ENCODE measurements around the gene PSMB3. TPM values are rescaled to one million over a fixed set of nuclear protein-coding genes. Genes with fewer than 3 reads are reported as not detected.

Gene PSMB3
- total RNA-seq, 1 donor from 2014 or later, result 358 TPM

GRCh38 chr17:38733982-38734973, 18.3 kb upstream of the PSMB3 start:
- Mint-ChIP-seq H3K4me3 (peak overlapping the region; percentile 23), H3K4me1 (peaks cover 46% of the 10 kb centered on the region), H3K9me3 (no peaks in the 10 kb centered on the region), H3K27ac (peak overlapping the region; percentile 83), H3K36me3 (ENCODE audit: low read depth) (peaks cover 21% of the 10 kb centered on the region), H3K27me3 (no peaks in the 10 kb centered on the region)
- peak; percentile 74 for DNase-seq
- intact Hi-C loops (cut with micrococcal nuclease), result loop anchor here (10.0 kb wide), 1 partner anchor 179 kb away; no protein-coding TSS in a partner anchor

- H3K36me3 Mint-ChIP-seq (ENCODE audit: low read depth), result peaks cover 18% of the 10 kb centered on the region
- no peaks in the 10 kb centered on the region for H3K27me3 Mint-ChIP-seq
- no peak overlapping the region for H3K4me3 Mint-ChIP-seq
- DNase-seq, result peak; percentile 91
- peak overlapping the region; percentile 34 for H3K27ac Mint-ChIP-seq
- no peaks in the 10 kb centered on the region for H3K9me3 Mint-ChIP-seq
- peaks cover 43% of the 10 kb centered on the region for H3K4me1 Mint-ChIP-seq
- intact Hi-C loops (cut with micrococcal nuclease), result loop anchor here (1.0 to 10.0 kb wide), 2 partner anchors 58 to 181 kb away; no protein-coding TSS in a partner anchor
These were observed 17.2 kb upstream of the PSMB3 start for GRCh38 chr17:38735161-38735997.

- H3K27me3 Mint-ChIP-seq, result no peaks in the 10 kb centered on the region
- peaks cover 2% of the 10 kb centered on the region for H3K36me3 Mint-ChIP-seq (ENCODE audit: low read depth)
- intact Hi-C loops (cut with micrococcal nuclease), result loop anchor here (10.0 kb wide), 1 partner anchor 183 kb away; no protein-coding TSS in a partner anchor
- no peak for DNase-seq
- H3K4me3 Mint-ChIP-seq, result no peak overlapping the region
- H3K27ac Mint-ChIP-seq, result no peak overlapping the region
- no peaks in the 10 kb centered on the region for H3K9me3 Mint-ChIP-seq
- peaks cover 29% of the 10 kb centered on the region for H3K4me1 Mint-ChIP-seq
These were observed 14.4 kb upstream of the PSMB3 start for GRCh38 chr17:38738007-38738662.

GRCh38 chr17:38738686-38739085, 13.9 kb upstream of the PSMB3 start:
- Mint-ChIP-seq H3K36me3 (ENCODE audit: low read depth) (peaks cover 2% of the 10 kb centered on the region), H3K4me1 (peaks cover 31% of the 10 kb centered on the region), H3K27ac (no peak overlapping the region), H3K4me3 (no peak overlapping the region), H3K27me3 (no peaks in the 10 kb centered on the region), H3K9me3 (no peaks in the 10 kb centered on the region)
- DNase-seq, result no peak
- intact Hi-C loops (cut with micrococcal nuclease), result loop anchor here (10.0 kb wide), 1 partner anchor 184 kb away; no protein-coding TSS in a partner anchor

- intact Hi-C loops (cut with micrococcal nuclease), result loop anchor here (10.0 kb wide), 1 partner anchor 185 kb away; no protein-coding TSS in a partner anchor
- H3K9me3 Mint-ChIP-seq, result no peaks in the 10 kb centered on the region
- H3K36me3 Mint-ChIP-seq (ENCODE audit: low read depth), result peaks cover 2% of the 10 kb centered on the region
- no peak overlapping the region for H3K27ac Mint-ChIP-seq
- H3K4me3 Mint-ChIP-seq, result no peak overlapping the region
- H3K4me1 Mint-ChIP-seq, result peaks cover 25% of the 10 kb centered on the region
- no peak for DNase-seq
- no peaks in the 10 kb centered on the region for H3K27me3 Mint-ChIP-seq
These were observed 13.2 kb upstream of the PSMB3 start for GRCh38 chr17:38739305-38739704.

- Mint-ChIP-seq H3K36me3 (ENCODE audit: low read depth) (no peaks in the 10 kb centered on the region), H3K4me1 (peaks cover 19% of the 10 kb centered on the region), H3K4me3 (no peak overlapping the region), H3K27ac (no peak overlapping the region), H3K27me3 (no peaks in the 10 kb centered on the region), H3K9me3 (no peaks in the 10 kb centered on the region)
- no peak for DNase-seq
- intact Hi-C loops (cut with micrococcal nuclease), result no loop called here
These were observed 12.5 kb upstream of the PSMB3 start for GRCh38 chr17:38740044-38740443.

GRCh38 chr17:38740806-38741205, 11.7 kb upstream of the PSMB3 start:
- Mint-ChIP-seq H3K36me3 (ENCODE audit: low read depth) (no peaks in the 10 kb centered on the region), H3K4me3 (no peak overlapping the region), H3K9me3 (no peaks in the 10 kb centered on the region), H3K27ac (no peak overlapping the region), H3K27me3 (peaks cover under 1% of the 10 kb centered on the region), H3K4me1 (peaks cover 14% of the 10 kb centered on the region)
- intact Hi-C loops (cut with micrococcal nuclease), result no loop called here
- DNase-seq, result no peak

GRCh38 chr17:38741461-38741860, 11.1 kb upstream of the PSMB3 start:
- Mint-ChIP-seq H3K4me1 (peaks cover 20% of the 10 kb centered on the region), H3K9me3 (no peaks in the 10 kb centered on the region), H3K36me3 (ENCODE audit: low read depth) (no peaks in the 10 kb centered on the region), H3K4me3 (no peak overlapping the region), H3K27me3 (peaks cover 7% of the 10 kb centered on the region), H3K27ac (no peak overlapping the region)
- intact Hi-C loops (cut with micrococcal nuclease), result no loop called here
- no peak for DNase-seq

GRCh38 chr17:38741921-38742410, 10.6 kb upstream of the PSMB3 start:
- peaks cover 12% of the 10 kb centered on the region for H3K27me3 Mint-ChIP-seq
- peaks cover 25% of the 10 kb centered on the region for H3K4me1 Mint-ChIP-seq
- H3K36me3 Mint-ChIP-seq (ENCODE audit: low read depth), result no peaks in the 10 kb centered on the region
- no peak overlapping the region for H3K4me3 Mint-ChIP-seq
- no peak overlapping the region for H3K27ac Mint-ChIP-seq
- no peaks in the 10 kb centered on the region for H3K9me3 Mint-ChIP-seq
- DNase-seq, result no peak
- intact Hi-C loops (cut with micrococcal nuclease), result no loop called here

- Mint-ChIP-seq H3K36me3 (ENCODE audit: low read depth) (no peaks in the 10 kb centered on the region), H3K27me3 (peaks cover 12% of the 10 kb centered on the region), H3K4me1 (peaks cover 25% of the 10 kb centered on the region), H3K9me3 (no peaks in the 10 kb centered on the region), H3K27ac (peak overlapping the region; percentile 5), H3K4me3 (no peak overlapping the region)
- DNase-seq, result peak; percentile 72
- intact Hi-C loops (cut with micrococcal nuclease), result no loop called here
These were observed 9.9 kb upstream of the PSMB3 start for GRCh38 chr17:38742411-38743308.

GRCh38 chr17:38743556-38744171, 8.9 kb upstream of the PSMB3 start:
- Mint-ChIP-seq H3K27me3 (peaks cover 15% of the 10 kb centered on the region), H3K9me3 (no peaks in the 10 kb centered on the region), H3K4me1 (peaks cover 25% of the 10 kb centered on the region), H3K36me3 (ENCODE audit: low read depth) (no peaks in the 10 kb centered on the region), H3K4me3 (no peak overlapping the region), H3K27ac (no peak overlapping the region)
- DNase-seq, result no peak
- intact Hi-C loops (cut with micrococcal nuclease), result no loop called here

GRCh38 chr17:38745545-38745944, 7.0 kb upstream of the PSMB3 start:
- Mint-ChIP-seq H3K4me3 (no peak overlapping the region), H3K9me3 (no peaks in the 10 kb centered on the region), H3K36me3 (ENCODE audit: low read depth) (no peaks in the 10 kb centered on the region), H3K27ac (no peak overlapping the region), H3K4me1 (peaks cover 36% of the 10 kb centered on the region), H3K27me3 (peaks cover 26% of the 10 kb centered on the region)
- no peak for DNase-seq
- intact Hi-C loops (cut with micrococcal nuclease), result no loop called here

Measured in activated CD4-positive, alpha-beta T cell treated with anti-CD3 and anti-CD28 coated beads, Interleukin-2, amount 10 ng/mL, durations not matched to agents 24 days and 14 days (primary cell).